ENCODE results near the gene DDX17. TPM values are rescaled to one million over a fixed set of nuclear protein-coding genes. Genes with fewer than 3 reads are reported as not detected.
A peak's percentile ranks its signal among the peaks of the same experiment; 100 is the strongest.
"Not testable (repeated sequence)": the region's sequence is repeated elsewhere in the genome, so short reads cannot be mapped to it uniquely, and the experiment has no call there.

The DDX17 gene
- total RNA-seq, 1 donor from 2014 or later, result 521 TPM

DNA sequence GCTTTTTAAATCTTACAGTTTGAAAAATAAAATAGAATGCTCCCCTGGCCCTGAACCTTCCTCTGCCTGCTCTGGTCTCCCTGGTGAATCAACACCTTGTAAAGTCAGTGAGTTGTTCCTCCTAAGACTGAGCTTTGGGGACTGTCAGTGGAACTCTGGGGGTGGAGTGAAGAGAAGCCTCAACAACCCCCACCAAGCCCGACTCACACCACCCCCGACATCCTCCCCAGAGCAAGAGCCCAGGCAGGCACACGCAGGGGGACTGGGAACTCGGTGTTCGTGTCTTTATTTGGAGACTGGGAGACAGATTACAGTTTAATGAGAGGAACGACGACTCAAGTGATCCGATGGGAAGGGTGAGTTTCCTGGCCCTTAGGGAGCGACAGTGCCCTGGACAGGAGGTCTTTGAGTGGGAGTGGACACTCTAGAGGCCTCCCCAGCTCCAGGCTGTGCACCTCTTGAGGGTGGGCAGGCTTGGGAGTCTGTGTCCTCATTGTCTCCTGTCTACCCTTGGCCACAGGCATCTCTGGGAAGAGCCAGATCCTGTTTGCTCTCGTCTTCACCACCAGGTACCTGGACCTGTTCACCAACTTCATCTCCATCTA is 32.0 kb downstream of the DDX17 start:
- DNase-seq (ENCODE audit: low read depth) (no peak), FAIRE-seq (no peak)
- Histone ChIP-seq H3K27me3 (ENCODE audit: control insufficient read depth, insufficient read depth, low read length) (no peaks in the 10 kb centered on the region), H3K36me3 (ENCODE audit: control insufficient read depth, insufficient read depth, low read length) (no peaks in the 10 kb centered on the region), H3K4me3 (ENCODE audit: low read depth, low read length) (no peak overlapping the region)
- TF ChIP-seq, protein P1, sequence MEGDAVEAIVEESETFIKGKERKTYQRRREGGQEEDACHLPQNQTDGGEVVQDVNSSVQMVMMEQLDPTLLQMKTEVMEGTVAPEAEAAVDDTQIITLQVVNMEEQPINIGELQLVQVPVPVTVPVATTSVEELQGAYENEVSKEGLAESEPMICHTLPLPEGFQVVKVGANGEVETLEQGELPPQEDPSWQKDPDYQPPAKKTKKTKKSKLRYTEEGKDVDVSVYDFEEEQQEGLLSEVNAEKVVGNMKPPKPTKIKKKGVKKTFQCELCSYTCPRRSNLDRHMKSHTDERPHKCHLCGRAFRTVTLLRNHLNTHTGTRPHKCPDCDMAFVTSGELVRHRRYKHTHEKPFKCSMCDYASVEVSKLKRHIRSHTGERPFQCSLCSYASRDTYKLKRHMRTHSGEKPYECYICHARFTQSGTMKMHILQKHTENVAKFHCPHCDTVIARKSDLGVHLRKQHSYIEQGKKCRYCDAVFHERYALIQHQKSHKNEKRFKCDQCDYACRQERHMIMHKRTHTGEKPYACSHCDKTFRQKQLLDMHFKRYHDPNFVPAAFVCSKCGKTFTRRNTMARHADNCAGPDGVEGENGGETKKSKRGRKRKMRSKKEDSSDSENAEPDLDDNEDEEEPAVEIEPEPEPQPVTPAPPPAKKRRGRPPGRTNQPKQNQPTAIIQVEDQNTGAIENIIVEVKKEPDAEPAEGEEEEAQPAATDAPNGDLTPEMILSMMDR (IDR thresholded peaks at IDR 0.05; ENCODE audit: insufficient read depth, low read length, severe bottlenecking), result no peak

DNA sequence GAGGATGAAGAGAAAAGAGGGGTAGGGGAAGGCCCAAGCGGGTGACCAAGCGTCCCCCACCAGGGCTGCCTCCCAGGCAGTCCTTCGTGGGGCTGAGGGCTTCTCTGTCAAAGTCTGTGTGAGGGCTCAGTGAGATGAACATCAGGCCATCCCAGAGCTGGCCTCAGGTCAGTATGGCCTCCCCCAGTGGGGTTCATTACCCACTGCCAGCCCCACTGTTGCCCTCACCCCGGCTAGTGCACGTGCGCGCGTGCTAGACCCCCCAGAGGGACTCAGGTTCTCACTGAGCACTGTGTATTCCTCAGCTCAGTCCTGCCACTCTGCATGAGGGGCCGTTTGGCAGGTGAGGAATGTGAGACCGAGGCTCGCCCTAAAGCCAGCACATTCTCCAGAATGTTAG is 34.9 kb downstream of the DDX17 start:
- no peak for FAIRE-seq
- H3K27me3 ChIP-seq (ENCODE audit: control insufficient read depth, insufficient read depth, low read length), result peaks cover 3% of the 10 kb centered on the region
- no peak for DNase-seq (ENCODE audit: low read depth)
- no peaks in the 10 kb centered on the region for H3K36me3 ChIP-seq (ENCODE audit: control insufficient read depth, insufficient read depth, low read length)
- TF ChIP-seq, protein P1 (IDR thresholded peaks at IDR 0.05; ENCODE audit: insufficient read depth, low read length, severe bottlenecking), result no peak
- no peak overlapping the region for H3K4me3 ChIP-seq (ENCODE audit: low read depth, low read length)

DNA sequence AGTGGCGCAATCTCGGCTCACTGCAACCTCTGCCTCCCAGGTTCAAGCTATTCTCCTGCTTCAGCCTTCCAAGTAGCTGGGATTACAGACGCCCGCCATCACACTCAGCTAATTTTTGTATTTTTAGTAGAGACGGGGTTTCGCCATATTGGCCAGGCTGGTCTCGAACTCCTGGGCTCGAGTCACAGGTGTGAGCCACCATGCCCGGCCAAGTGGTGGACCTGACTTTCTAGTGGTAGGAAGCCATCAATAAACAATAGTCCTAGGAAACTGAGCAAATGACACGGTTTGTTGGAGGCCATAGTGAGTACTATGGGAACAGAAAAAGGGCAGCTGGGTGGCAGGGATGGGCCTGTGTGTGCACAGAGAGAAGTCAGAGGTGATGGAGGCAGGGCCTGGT is 35.9 kb downstream of the DDX17 start:
- not testable (repeated sequence) for DNase-seq (ENCODE audit: low read depth); H3K27me3 ChIP-seq (ENCODE audit: control insufficient read depth, insufficient read depth, low read length); H3K36me3 ChIP-seq (ENCODE audit: control insufficient read depth, insufficient read depth, low read length); H3K4me3 ChIP-seq (ENCODE audit: low read depth, low read length)
- FAIRE-seq, result peak; percentile 62

DNA sequence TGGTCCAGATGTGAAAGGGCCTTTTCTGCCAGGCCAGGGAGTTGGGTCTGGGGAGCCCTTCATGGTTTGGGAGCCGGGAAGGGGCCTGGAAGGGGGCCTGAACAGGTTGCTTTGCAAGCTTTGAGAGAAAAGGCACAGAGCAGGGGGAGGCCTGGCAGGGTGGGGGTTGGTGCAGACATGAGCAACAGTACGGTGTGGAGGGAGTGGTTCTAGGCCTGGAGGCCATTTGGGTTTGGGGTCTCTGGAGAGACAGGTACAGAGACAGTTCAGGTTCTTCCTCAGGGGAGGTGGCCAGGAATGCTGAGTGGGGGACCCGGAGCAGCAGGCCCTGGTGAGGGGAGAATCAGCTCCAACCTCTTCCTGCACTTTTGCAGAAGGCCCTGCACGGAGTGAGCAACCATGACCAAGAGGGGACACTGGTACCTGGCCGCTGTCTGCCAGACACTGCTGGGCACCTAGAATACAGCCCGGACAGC is 36.8 kb downstream of the DDX17 start:
- Histone ChIP-seq H3K4me3 (ENCODE audit: low read depth, low read length) (no peak overlapping the region), H3K36me3 (ENCODE audit: control insufficient read depth, insufficient read depth, low read length) (no peaks in the 10 kb centered on the region), H3K27me3 (ENCODE audit: control insufficient read depth, insufficient read depth, low read length) (peaks cover 3% of the 10 kb centered on the region)
- TF ChIP-seq, protein P1 (IDR thresholded peaks at IDR 0.05; ENCODE audit: insufficient read depth, low read length, severe bottlenecking), result no peak
- no peak for DNase-seq (ENCODE audit: low read depth)
- no peak for FAIRE-seq

DNA sequence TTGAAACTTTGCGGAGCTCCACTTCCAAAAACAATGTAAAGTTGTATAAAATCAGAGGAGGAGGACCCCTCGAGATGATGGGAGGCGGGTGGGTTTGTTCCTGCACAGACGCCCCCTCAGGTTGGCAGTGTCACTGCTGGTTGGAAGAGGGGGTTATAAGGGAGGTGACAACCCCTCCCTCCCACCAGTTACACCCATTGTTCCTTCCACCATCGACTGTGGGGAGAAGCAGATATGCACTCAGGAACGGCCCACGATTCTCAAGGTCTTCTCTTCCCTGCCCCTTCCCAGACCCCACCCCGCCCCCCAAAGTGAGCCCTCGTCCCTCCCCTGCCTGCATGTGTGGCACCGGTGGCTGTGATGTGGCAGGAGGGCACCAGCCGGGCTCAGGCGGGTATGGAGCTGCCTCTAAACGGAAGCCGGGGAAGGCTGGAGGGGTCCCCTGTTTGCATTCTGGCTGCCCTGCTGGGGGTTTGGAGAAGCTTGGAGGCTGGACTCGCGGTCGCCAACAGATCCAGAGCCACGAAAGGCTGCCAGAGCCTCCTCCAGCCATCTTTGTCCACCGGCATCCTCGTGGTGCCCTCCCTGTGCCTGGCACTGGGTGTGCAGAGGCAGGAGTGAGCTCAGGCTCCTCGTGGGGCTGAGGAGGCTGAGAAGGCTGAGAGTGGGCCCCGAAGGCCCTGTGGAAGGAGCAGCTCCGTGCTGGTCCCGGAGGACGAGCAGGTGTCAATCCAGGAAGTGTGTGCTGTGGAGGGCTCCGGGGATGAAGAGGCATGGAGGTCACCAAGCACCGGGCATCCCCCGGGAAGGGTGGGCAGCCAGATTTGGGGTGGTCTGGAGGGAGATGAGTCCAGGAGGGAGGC is 37.4 kb downstream of the DDX17 start:
- Histone ChIP-seq H3K36me3 (ENCODE audit: control insufficient read depth, insufficient read depth, low read length) (no peaks in the 10 kb centered on the region), H3K27me3 (ENCODE audit: control insufficient read depth, insufficient read depth, low read length) (peaks cover 3% of the 10 kb centered on the region), H3K4me3 (ENCODE audit: low read depth, low read length) (peak overlapping the region; percentile 49)
- TF ChIP-seq, protein P1 (IDR thresholded peaks at IDR 0.05; ENCODE audit: insufficient read depth, low read length, severe bottlenecking), result no peak
- no peak for FAIRE-seq
- no peak for DNase-seq (ENCODE audit: low read depth)

DNA sequence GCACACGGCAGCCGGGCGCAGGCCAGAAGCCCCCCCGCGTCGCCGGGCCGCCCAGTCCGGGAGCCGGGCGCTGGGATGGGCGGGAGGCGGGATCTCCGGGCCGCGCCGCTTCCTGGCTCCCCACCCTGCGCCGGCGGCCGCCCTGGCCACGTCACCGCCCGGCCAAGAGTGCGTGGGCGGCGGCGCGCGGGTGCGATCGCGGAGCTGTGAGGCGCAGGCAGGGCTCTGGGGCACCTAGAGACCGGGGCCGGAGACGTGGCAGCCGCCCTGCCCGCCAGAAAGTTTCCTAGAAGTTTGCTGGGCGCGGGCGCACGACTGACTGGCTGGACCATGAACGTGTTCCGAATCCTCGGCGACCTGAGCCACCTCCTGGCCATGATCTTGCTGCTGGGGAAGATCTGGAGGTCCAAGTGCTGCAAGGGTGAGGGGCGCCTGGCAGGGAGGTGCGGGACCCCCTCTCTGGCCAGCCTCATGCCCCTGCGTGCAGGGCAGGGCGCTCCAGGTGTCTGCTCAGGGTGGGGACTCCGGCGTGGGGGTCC is 38.1 kb downstream of the DDX17 start, which contains the start of gene KDELR3:
TSS of gene KDELR3 (plus strand) at position 193 of the 539 bp plus-strand sequence. CDS start at position 331, 138 bp downstream.
- FAIRE-seq, result no peak
- peak; percentile 50 for DNase-seq (ENCODE audit: low read depth)
- TF ChIP-seq, protein P1 (IDR thresholded peaks at IDR 0.05; ENCODE audit: insufficient read depth, low read length, severe bottlenecking), result no peak
- H3K4me3 ChIP-seq (ENCODE audit: low read depth, low read length), result peak within 1 kb of the TSS; percentile 49
- H3K36me3 ChIP-seq (ENCODE audit: control insufficient read depth, insufficient read depth, low read length), result no peaks in the 10 kb centered on the region
- peaks cover 3% of the 10 kb centered on the region for H3K27me3 ChIP-seq (ENCODE audit: control insufficient read depth, insufficient read depth, low read length)

All from bronchial epithelial cell (primary cell).